SIG-M5 treated with dmso at 0.1 percent for 504 hours (cell line): ENCODE data around the gene MAMDC2.

Source experiments
- DNase-seq: peaks from one replicate; lab custom pipeline; 2025; ENCODE audit not compliant: unreplicated experiment; lab: John Stamatoyannopoulos, UW

Gene MAMDC2

DNA sequence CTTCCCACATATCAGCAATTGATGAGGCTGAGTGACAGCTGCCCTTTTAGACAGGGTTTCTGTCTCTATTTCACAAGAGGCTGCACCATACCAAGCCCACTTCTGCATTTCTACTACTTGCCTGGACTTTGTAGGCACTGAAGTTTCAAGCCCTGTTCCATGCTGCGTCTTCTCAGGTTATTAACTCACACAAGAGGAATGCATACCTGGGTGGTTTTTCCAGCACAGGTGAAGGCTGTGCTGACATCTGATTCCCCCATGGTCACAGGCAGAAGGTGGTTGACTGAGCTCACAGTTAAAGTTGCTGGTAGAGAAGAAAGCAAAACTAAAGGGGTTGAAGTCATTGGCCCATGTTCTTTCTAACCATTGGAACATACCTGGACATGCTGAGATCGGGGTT is 86.6 kb downstream of the MAMDC2 start:
- DNase-seq, result no peak

DNA sequence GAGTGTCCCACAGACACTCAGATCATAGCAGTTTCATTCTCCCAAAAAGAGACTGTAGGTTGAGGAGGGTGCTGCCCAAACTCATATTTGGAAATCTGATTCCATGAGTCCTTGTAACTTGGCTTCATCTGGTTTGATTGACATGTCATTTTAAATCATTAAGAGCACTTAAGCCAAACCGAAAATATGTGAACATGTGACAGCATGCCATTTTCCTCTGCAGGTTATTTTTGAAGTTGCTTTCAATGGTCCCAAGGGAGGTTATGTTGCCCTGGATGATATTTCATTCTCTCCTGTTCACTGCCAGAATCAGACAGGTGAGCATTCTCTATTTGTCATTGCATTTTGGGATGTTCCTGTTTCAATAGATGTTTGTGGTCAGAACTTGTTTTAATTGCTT is 87.6 kb downstream of the MAMDC2 start:
- DNase-seq, result no peak

DNA sequence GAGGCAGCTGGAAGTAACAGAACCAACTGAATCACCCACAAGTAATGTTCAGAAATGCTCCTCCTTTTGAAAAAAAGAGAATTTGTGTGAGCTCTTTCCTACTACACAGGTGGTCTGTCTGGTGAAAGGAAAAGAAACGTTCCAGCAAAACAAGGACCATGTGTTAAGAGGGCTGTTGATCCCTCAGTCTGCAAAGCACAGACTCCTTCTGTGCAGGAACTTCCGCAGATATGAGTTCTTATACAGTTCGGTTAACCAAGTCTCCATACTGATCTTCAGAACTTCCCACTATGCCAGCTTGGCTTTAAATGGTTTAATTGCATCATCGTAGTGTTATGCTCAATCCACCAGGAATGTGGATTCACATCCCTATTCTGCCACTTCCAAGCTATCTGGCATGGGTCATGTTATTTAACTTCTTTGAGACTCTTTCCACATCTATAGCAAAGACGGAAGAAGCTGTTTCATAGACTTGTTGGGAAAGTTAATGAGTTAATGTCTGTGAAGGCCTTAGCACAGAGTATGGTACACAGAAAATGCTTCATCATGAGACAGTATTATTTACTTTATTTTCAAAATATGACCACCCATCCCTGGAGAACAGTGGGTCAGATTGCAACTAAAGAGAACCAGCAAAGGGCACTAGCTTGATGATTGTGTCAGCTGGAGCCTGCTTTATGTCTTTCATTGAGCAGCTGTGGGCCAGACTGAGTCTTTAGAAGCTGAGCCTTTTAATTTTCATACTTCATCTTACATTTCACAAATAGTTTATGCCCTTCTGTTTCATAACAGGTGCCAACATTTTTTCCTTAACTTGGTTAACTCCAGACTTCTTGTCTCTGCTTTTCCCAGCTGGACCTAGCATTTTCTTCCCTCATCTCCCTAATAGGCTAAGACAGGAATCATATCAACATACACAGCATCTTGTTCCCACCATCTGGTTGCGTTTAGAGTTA is 89.9 kb downstream of the MAMDC2 start:
- no peak for DNase-seq

DNA sequence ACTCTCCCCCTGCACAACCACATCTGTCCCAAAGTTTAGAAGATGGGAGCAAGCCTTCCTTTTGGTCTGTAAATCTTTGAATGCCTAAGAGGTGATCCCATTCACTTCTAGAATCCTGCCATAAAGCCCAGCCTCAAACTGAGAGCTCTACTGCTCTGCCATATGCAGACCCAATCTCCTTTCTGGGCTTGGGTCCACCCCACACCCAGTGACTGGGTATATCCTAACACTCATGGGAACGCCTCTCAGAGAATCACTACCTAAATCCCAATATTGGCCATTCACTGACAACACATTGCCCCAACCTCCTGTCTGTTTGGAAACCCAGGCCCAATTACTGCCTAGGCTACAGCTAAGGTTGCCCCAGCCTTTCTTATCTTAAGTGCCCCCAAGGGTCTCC is 90.7 kb downstream of the MAMDC2 start:
- no peak for DNase-seq

DNA sequence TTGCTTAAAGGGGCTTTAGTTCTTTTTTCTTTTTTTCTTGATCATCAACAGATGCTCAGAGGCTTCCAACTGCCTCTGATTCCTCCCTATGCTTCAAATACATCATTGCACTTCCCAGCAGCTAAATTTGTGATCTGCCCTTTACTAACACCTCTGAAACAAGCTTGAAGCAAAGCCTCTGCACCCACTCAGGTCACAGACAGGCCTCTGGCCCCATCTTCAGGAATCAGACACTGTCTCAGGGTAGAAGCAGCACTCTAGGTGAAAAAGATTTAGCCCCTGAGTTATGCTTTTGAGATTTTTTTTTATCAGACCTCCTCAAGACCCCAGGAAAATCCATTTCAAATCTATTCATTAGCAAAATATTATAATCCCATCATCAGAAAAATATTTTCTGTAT is 91.5 kb downstream of the MAMDC2 start:
- DNase-seq, result no peak

DNA sequence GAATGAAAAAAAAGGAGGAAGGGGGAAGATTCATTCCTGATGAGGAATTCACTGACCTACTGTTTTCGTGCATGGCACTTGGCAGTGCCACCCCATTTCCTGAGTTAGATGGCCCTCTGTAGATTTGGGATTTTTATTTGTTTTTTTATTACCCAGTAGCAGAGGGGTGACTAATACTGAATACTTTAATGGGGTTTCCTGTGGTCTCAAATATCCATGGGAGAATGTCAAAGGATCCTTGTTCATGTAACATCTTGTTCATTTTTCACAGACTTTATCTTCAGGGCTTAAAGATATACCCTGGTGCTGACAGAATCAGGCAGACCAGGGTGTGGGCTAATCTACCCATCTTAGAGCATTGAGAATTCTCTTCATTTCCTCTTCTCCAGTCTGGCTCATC is 93.0 kb downstream of the MAMDC2 start:
- DNase-seq, result no peak

DNA sequence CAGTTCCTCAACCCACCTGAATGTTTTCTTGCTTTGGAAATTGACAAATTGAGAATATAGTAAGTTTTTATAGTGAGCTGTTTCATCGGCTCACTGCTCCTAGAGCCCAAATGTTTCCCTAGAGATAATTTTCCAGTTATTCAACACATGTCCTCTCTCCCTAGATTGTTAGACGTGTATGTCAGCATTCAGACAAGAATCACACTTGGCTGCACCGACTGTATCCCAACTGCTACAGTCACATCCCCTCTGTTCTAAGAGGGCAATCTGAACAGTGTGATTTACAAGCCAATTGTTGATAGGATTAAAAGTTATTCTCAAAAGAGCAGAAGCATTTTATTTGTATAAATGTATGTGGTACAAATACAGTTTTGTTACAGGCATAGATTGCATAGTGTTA is 93.9 kb downstream of the MAMDC2 start:
- no peak for DNase-seq

DNA sequence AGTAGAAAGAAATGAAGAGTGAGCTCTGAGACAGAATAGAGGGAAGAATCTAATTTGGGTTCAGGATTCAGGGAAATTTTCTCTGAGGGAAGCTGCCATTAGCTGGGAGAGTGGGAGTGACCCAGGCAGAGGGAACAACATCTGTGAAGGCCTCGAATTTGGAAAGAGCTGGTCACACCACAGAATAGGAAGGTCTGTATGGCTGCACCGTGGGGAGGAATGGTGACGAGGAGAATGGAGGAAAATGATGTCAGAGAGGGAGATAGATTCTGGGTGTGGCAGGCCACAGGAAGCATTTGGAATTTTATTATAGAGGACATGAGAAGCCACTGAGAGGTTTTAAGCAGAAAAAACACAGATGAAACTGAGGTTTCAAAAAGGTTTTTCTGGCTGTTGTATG is 98.5 kb downstream of the MAMDC2 start:
- no peak for DNase-seq

DNA sequence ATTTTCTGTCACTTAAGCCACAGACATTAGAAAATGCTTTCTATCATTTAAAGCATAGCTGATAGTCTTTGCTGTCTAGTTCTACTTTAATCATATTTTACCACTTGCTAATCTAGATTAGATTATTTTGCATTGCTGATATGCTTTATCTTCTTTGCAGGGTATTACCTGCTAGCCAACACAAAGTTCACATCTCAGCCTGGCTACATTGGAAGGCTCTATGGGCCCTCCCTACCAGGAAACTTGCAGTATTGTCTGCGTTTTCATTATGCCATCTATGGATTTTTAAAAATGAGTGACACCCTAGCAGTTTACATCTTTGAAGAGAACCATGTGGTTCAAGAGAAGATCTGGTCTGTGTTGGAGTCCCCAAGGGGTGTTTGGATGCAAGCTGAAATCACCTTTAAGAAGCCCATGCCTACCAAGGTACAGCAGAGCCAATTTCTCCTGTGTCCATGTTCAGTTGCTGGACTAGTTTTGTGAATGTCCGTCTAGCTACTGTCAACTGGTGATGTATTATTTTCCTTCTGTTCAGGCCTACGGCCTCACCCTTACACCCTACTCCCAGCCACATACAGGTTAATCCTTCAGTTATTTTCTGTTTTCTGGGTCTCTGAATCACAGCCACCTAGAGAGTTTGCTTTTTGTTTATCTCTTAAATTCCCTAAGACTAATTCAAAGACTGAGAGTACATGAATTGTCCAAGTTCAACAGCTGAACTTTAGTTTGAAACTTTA is 99.9 kb downstream of the MAMDC2 start:
- DNase-seq, result no peak

DNA sequence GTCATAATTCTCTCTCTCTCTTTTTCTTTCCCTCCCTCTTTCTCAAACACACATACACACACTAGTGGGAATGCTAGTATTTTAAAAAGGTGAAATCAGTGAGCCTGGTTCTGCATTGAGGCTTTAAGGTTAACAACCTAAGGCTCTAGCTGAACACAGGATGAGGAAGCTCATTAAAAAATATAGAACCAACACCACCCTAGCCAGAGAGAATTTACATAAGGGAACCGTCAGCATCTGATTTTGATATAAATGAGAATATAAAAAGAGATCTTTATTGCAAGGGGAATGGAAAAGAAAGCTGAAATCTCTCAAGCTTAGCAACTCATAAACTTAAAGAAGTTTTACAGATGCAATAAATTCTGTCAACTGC is 100.5 kb downstream of the MAMDC2 start:
- DNase-seq, result no peak

DNA sequence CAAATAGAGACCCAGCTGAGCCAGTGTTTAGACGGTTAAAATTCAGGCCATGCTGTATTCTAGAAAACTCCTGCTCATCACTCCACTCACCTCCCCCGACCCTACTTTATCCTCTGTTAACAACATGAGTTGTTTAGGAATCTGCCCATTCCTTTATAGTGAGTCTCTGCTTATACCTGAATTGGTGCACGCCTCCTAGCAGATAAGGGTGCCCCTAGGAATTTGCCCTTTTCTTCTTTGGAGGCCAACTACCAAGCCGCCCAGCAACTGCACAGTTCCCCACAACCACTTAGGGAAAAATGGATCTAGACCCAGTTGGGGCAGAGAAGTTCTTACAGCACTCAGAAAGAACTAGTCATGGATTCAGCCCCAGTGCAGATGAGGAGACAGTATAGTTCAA is 102.3 kb downstream of the MAMDC2 start:
- no peak for DNase-seq

DNA sequence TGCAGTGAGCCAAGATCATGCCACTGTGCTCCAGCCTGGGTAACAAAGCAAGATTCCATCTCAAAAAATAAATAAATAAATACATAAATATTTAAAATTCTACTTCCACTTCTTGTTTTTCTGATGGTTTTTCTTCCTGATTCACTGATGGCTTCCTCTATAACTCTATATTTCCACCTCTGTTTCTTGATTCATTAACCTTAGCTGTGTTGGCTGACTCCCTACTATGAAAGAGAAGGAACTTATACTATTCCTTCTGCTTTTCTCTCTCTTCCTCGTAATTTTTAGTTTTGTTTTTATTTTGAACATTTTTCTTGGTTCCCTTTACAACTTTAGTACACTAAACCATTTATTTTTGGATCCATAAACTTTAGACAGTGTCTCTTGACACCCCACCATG is 103.5 kb downstream of the MAMDC2 start:
- DNase-seq, result no peak

DNA sequence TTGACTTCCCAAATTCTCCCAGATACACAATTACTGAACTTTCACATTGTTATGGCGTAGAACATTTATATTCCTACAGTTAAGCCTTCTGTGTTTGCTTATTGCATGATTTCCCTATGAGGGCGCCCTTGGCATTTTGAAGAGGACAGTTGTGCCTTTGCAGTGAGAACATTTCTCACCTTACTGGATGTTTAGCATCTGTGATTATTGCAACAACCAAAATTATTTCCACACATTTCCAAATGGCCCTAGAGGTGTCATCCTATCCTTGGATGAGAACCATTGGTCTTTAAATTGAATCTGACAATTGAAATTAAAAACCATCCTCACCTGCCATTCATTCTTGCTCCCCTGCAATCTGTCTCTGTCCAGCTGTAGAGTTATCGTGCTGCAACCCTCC is 104.0 kb downstream of the MAMDC2 start:
- no peak for DNase-seq

DNA sequence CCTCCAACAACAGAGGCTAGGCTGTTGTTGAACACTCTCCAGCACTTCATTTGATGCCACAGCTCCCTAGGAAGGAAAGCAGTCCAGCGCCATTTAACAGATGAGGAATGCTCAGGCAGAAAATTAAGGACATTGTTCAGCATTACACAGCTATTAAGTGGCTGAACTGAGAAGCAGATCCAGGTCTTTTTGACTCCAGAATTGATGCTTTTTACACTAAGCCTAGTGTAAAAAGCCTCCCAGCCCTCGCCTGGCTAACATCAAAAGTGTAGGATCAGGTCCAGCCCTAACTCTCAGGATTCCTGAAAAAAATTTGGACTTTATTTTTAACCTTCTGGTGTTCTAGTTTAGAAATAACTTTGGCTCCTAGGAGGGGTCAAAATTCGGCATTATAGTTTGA is 108.7 kb downstream of the MAMDC2 start:
- no peak for DNase-seq

DNA sequence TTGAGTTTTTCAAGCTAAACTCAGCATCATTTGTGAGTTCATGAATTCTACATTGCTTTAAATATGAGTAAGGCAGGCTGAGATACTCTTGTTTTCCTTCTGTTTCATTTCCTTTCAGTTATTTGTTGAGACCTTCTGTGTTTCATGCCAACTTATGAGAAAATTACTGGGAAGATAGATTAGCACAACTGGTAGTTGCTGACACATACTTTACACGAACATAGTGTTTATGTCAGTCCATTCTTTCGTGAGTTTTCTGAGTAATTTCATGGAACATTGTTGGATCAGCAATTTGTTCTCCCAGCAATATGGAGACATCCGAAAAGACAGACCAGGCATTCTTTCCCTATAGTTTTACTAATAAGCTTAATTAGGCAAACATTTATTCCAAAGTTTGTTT is 113.1 kb downstream of the MAMDC2 start:
- no peak for DNase-seq

DNA sequence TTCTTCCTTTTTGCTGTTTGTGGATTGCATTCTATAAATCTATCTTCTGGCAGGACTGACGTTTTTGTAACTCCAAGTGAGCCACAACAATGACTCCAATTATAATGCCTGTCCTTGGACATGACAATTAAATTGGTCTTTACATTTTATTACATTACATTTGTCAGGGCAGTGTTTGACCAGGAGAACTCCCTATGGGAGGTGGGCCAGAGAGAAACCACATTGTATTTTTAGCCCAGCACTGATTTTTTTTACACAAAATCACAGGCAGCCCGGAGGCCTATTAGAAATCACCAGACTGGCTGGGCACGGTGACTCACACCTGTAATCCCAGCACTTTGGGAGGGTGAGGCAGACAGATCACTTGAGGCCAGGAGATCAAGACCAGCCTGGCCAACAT is 116.0 kb downstream of the MAMDC2 start:
- DNase-seq, result no peak

DNA sequence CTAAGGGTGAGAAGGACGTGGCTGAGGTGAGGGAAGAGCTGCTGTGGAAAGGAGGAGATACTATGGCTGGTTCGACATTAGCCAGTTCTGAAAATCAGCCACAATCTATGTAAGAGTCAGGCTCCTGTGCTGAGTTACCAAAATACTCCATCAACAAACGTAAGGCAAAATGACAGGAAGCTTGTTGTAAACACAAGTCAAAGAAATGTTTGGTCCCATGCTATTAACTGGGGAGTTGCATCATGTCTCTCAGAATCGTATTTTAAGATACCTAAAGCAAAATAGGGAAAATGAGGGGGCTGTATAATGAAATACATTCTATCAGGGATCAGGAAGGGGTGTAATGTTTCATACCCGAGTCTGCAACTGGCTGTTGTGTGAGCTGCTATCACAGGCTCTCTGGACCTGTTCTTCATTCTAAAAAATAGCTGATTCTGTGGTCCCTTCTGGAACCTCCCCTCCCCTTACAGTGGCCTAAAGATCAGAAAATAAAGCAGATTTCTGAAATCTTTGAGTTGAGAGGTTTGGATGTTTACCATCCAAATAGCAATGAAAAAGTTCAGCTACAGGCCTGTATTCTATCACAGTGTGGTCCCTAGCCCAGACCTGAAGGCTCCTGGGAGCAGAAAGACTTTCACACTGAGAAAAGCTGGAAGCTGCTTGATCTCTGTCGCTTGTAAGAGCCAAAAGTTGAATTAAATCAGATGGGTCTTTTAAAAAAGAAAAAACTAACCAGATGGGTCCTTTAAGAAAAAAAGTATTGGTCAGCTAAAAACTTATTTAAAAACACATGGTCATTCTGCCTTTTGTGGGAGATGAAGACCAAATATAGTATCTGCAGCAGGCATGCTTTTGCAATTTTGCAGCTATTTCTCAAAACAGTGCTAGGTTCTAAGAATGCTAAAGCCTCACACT is 117.3 kb downstream of the MAMDC2 start:
- DNase-seq, result no peak

DNA sequence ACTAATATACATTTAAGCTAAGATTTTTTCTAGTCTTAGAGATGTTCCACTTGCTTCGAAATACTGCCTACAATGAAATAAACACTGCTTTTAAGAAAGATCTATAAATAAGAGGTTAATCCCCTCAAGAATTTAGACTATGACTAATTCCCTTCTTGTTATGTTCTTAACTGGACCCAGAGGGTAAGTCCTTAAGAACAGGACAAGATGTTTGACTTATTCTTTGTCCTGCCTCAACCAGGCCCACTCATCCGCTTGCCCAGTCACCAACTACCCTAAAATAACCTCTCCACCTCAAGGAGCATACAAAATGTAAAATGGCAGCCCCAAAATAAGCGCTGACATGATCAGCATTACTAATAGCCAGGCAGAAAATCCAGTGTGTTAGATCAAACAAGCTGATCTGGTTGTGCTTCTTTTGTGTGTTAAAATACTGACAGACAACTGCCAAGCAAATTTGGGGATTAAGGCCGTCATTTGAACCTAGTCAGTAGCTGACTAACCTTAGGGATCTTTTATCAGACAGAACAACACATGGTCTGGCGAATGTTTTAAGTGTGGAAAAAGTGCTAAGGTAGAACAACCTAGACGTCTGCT is 121.5 kb downstream of the MAMDC2 start:
- no peak for DNase-seq

DNA sequence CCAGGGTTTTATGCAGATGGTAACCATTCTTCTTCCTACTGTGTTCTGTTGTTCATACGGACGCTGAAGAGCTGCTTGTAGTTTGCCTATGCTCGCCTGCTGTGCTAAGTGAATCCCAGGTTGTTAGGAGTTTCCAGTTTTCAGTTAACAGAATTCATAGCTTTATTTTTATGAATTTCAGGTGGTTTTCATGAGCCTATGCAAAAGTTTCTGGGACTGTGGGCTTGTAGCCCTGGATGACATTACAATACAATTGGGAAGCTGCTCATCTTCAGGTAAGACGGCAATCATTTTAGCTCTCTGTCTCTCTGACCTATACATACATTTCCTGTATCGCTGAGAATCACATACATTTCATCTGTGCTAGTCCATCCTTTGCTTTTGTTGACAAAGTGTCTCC is 124.9 kb downstream of the MAMDC2 start:
- no peak for DNase-seq

DNA sequence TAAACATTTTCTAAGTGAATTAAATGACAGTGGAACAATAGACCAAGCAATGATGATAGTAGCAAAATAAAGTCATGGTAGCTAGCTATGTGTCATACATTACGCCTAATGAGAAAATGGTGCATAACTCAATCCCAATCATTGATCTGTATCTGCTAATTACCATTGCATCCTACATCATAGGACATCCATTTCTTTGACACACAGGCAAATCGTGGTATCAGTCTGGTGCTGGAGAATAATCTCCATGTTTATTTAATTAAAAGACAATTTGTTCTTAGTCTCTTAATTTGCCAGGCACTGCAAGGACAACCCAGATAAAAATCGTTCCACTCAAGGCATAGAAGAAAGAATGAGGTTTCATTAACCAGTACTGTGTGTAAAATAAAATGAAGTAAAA is 125.6 kb downstream of the MAMDC2 start:
- no peak for DNase-seq

DNA sequence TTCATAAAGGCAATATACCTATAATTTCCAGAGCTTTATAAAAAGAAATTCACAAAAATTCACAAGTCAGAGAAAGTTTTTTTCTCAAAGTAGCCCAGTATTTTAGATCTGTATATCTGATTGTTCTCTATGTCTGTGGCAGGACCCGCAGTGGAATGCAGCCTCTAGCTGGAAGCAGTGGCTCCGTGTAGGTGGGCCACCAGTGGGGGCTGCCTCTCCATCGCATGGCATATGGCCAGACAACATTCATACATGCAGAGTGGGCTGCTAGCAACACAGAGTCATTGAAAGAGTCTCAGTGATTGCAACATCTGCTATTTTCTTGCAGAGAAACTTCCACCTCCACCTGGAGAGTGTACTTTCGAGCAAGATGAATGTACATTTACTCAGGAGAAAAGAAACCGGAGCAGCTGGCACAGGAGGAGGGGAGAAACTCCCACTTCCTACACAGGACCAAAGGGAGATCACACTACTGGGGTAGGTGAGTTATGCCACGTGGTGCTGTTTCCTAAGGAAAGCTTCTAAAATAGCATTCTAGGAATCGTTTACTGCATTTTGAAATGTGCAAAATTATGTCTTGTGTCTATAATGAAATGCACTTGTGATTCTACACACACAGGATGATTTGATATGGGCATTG is 126.6 kb downstream of the MAMDC2 start:
- DNase-seq, result no peak
